AG09309 (cell line): Measurements from ENCODE around the gene KCNK2.

ENCODE experiments used
- DNase-seq: peaks from one replicate; pipeline ENCODE4 v3.0.0-alpha.2; 2010; ENCODE audit warnings: low read depth
- H3K4me3 ChIP-seq: 2 replicates; pipeline ENCODE4 v1.5.1; 2011; ENCODE audit warnings: mild to moderate bottlenecking, low read depth, low read length, moderate library complexity; ENCODE audit not compliant: control insufficient read depth
- TF ChIP-seq, protein P1 (sequence below): IDR thresholded peaks from 2 replicates; pipeline ENCODE4 v1.5.1; 2011; ENCODE audit warnings: mild to moderate bottlenecking, low read depth, low read length, inconsistent platforms; ENCODE audit not compliant: insufficient read depth, control insufficient read depth; ENCODE audit errors: missing control alignments

Gene KCNK2

DNA sequence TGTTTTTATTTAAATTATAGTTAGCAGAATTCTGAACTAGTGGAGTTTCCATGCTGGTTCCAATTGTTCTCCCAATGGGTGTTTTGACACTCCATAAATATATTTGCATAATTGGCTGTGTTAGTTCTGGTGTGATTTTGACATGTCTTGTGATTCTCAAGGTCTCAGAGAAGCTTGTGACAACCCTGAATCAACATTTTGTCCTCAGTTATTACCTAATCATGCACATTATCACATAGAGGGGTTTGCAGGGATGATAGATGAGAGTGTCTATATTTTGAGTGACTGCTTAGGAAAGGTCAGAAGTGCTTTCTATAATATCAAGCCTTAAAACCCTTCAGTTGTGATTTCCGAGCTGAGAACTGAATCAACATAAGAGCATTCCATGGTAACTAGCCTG lies 11.5 kb upstream of the KCNK2 start:
- TF ChIP-seq, protein P1, sequence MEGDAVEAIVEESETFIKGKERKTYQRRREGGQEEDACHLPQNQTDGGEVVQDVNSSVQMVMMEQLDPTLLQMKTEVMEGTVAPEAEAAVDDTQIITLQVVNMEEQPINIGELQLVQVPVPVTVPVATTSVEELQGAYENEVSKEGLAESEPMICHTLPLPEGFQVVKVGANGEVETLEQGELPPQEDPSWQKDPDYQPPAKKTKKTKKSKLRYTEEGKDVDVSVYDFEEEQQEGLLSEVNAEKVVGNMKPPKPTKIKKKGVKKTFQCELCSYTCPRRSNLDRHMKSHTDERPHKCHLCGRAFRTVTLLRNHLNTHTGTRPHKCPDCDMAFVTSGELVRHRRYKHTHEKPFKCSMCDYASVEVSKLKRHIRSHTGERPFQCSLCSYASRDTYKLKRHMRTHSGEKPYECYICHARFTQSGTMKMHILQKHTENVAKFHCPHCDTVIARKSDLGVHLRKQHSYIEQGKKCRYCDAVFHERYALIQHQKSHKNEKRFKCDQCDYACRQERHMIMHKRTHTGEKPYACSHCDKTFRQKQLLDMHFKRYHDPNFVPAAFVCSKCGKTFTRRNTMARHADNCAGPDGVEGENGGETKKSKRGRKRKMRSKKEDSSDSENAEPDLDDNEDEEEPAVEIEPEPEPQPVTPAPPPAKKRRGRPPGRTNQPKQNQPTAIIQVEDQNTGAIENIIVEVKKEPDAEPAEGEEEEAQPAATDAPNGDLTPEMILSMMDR: no peak
- no peak overlapping the region for H3K4me3 ChIP-seq
- no peak for DNase-seq

DNA sequence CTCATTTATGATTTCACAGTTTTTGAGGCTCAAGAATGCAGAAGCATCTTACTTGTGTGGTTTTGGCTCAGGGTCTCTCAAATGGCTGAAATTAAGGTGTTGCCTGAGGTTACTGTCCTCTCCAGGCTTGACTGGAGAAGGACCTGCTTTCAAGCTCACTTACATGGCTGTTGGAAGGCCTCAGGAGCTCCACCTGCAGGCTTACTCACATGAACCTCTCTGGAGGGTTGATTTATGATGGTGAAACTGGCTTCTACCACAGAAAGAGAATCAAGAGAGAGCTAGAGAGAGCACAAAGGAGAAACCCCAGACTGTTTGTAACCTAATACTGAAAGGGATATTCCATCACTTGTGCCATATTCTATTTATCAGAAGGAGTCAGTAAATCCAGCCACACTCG lies 6.2 kb upstream of the KCNK2 start:
- DNase-seq: no peak
- TF ChIP-seq, protein P1: peak; percentile 40
- H3K4me3 ChIP-seq: no peak overlapping the region

DNA sequence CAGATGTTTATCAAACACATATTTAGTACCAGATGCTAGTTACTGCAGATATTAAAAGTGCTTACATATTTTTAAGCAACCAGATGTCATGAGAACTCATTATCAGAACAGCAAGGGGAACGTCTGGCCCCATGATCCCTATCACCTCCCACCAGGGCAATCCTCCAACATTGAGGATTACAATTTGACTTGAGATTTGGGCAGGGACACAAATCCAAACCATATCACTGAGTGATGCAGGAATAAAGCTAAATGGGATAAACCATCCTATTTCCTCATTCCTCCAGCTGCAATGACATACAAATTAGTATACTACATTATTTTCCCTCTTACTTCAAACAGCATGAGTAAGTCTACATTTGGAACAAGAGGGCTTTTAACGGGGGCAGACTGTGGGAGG lies 3.1 kb upstream of the KCNK2 start:
- TF ChIP-seq, protein P1: no peak
- no peak overlapping the region for H3K4me3 ChIP-seq
- DNase-seq: no peak

DNA sequence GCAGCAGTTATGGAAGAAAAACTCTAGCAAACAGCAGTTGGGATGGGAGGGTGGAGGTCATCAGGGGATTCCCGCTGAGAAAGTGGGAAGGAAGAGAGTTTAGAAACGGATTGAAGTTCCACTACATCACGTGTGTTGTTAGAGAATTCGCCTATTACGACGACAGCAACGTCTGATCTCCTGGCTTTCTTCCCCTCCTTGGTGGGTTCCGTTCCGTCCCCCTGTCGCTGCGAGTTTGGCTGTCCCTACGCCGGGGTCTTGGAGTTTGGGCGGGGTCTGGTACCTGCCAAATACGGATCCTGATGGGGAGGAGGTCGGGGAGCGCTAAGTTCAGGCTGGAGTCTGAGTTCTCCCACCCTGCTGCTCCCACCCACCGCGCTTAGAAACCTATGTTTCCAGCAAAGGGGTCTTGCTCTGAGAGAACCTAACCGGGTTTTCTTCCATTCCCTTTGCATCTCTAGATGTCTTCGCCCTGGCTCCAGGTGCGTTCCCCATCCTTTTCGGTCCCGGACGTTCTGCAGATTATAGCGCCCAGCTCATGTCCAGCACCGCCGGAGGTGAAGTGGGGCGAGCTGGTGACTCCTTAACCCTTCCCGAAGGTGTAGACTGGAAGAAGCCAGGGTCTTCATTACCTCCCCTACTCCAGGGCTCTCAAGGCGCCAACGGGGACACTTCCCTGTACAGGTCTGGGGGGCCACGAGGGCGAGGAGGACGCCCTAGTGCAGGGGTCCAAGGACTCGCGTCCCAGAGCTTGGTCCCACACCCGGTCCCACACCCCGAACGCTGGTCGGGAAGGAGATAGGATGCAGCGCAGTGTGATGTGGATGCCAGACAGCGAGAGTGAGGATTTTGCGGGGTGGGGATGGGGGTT lies 641 bp upstream of the KCNK2 start:
- TF ChIP-seq, protein P1: no peak
- DNase-seq: no peak
- peak overlapping the region; percentile 84 for H3K4me3 ChIP-seq

DNA sequence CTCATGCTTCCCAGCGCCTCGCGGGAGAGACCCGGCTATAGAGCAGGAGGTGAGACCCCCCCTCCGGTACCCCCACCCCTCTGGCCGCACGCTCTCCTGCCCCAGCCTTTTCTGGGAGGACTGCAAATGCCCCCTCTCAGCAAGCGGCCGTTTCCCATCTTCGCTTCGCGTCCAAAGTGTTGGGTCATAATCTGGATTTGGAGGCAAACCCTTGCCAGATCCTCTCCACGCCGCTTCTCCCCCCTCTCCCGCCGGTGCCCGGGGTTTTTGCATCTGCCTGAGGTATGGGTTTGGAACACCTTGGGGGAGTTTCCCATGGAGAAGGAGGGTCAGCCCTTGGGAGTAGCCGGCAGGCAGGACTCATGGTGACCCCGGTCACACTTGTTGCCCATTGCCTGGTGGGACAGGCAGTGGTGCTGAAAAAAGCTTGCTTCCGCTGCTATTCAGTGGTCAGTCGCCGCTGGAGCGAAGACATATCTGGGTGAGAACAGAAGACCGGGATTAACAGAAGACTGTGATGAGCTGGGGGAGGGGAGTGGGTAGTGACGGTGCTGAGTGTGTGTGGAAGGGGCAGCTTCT lies 935 bp downstream of the KCNK2 start:
- TF ChIP-seq, protein P1: no peak
- H3K4me3 ChIP-seq: peak overlapping the region; percentile 84
- no peak for DNase-seq

DNA sequence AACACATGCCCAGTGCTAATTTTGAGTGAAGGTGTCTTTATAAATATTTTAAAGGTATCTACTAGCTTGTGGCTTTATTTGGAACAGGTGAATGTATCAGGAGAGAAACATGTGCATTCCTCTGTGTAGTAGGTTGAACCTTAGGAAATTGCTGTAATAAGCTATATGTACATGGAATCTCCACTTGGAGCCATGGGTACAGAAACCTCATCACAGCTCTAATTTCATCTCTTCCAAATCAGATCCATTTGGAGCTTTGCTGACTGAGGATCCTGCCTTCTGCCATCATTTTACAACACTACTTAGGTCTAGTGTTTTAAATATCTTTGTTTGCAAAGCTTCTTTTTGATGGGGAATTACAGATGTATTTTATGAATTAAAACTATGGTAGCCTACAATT lies 2.1 kb downstream of the KCNK2 start:
- H3K4me3 ChIP-seq: no peak overlapping the region
- no peak for DNase-seq
- TF ChIP-seq, protein P1: no peak
